HG03571 (cell line): ENCODE data around the gene MGMT.

Experiments
- ATAC-seq: cut with Tn5 transposase; IDR thresholded peaks from one replicate; pipeline ENCODE4 v1.9.1; 2021; ENCODE audit not compliant: unreplicated experiment

The MGMT gene

GRCh38 chr10:129615921-129616525, 149.0 kb downstream of the MGMT start:
- no peak for ATAC-seq

- no peak for ATAC-seq
Measured at GRCh38 chr10:129617768-129618167, 150.7 kb downstream of the MGMT start.

GRCh38 chr10:129621062-129621461, 154.0 kb downstream of the MGMT start:
- no peak for ATAC-seq

- no peak for ATAC-seq
Measured at GRCh38 chr10:129621693-129622092, 154.7 kb downstream of the MGMT start.

GRCh38 chr10:129622291-129622690, 155.2 kb downstream of the MGMT start:
- ATAC-seq = no peak

- no peak for ATAC-seq
Measured at GRCh38 chr10:129622736-129623135, 155.7 kb downstream of the MGMT start.

GRCh38 chr10:129624526-129624925, 157.5 kb downstream of the MGMT start:
- no peak for ATAC-seq

- ATAC-seq = no peak
Measured at GRCh38 chr10:129626309-129626708, 159.3 kb downstream of the MGMT start.

GRCh38 chr10:129626796-129627435, 159.9 kb downstream of the MGMT start:
- ATAC-seq = no peak

GRCh38 chr10:129627442-129627841, 160.4 kb downstream of the MGMT start:
- ATAC-seq = no peak

- ATAC-seq = no peak
Measured at GRCh38 chr10:129628823-129629222, 161.8 kb downstream of the MGMT start.

- no peak for ATAC-seq
Measured at GRCh38 chr10:129629911-129630310, 162.9 kb downstream of the MGMT start.

- ATAC-seq = no peak
Measured at GRCh38 chr10:129631006-129631405, 164.0 kb downstream of the MGMT start.

- ATAC-seq = no peak
Measured at GRCh38 chr10:129631870-129632623, 165.0 kb downstream of the MGMT start.

GRCh38 chr10:129637010-129637409, 170.0 kb downstream of the MGMT start:
- ATAC-seq = no peak

GRCh38 chr10:129637846-129638245, 170.8 kb downstream of the MGMT start:
- ATAC-seq = no peak

GRCh38 chr10:129641351-129641750, 174.3 kb downstream of the MGMT start:
- no peak for ATAC-seq

- no peak for ATAC-seq
Measured at GRCh38 chr10:129641982-129642381, 174.9 kb downstream of the MGMT start.

GRCh38 chr10:129642427-129642826, 175.4 kb downstream of the MGMT start:
- no peak for ATAC-seq

GRCh38 chr10:129643266-129643665, 176.2 kb downstream of the MGMT start:
- no peak for ATAC-seq

GRCh38 chr10:129645487-129645886, 178.4 kb downstream of the MGMT start:
- no peak for ATAC-seq

GRCh38 chr10:129646973-129647372, 179.9 kb downstream of the MGMT start:
- no peak for ATAC-seq
